DMS153 treated with DMSO at 0.1 percent for 48 hours (cell line): ENCODE data around the gene CLIC1.

Experiments used
- DNase-seq: peaks from one replicate; lab custom pipeline; 2025; ENCODE audit not compliant: unreplicated experiment; lab: John Stamatoyannopoulos, UW

The CLIC1 gene

GRCh38 chr6:31739639-31740396 lies 3.5 kb upstream of the CLIC1 start, which contains the start of gene MSH5:
Gene MSH5 (plus strand): TSS chr6:31740005. CDS start chr6:31740467, 462 bp downstream.
- peak; percentile 97 for DNase-seq

- DNase-seq, result peak; percentile 92
Measured at GRCh38 chr6:31737991-31738979, 2.0 kb upstream of the CLIC1 start.

- DNase-seq, result peak; percentile 80
Measured at GRCh38 chr6:31737315-31737990, 1.1 kb upstream of the CLIC1 start.

GRCh38 chr6:31736768-31737314 lies 511 bp upstream of the CLIC1 start:
- DNase-seq, result no peak

GRCh38 chr6:31734821-31735406 lies 1.4 kb downstream of the CLIC1 start:
- peak; percentile 18 for DNase-seq

- no peak for DNase-seq
Measured at GRCh38 chr6:31734247-31734820, 2.0 kb downstream of the CLIC1 start.

GRCh38 chr6:31733734-31734133 lies 2.6 kb downstream of the CLIC1 start:
- DNase-seq, result no peak

- DNase-seq, result no peak
Measured at GRCh38 chr6:31732029-31732428, 4.3 kb downstream of the CLIC1 start.

- no peak for DNase-seq
Measured at GRCh38 chr6:31730631-31731086, 5.7 kb downstream of the CLIC1 start.

GRCh38 chr6:31729979-31730630 lies 6.2 kb downstream of the CLIC1 start:
- peak; percentile 75 for DNase-seq

- DNase-seq, result peak; percentile 77
Measured at GRCh38 chr6:31729515-31729978, 6.8 kb downstream of the CLIC1 start.

- no peak for DNase-seq
Measured at GRCh38 chr6:31728767-31729514, 7.4 kb downstream of the CLIC1 start, which contains the start of gene DDAH2. Gene DDAH2 (minus strand): TSS chr6:31729299. CDS start chr6:31729161, 138 bp downstream.

- DNase-seq, result no peak
Measured at GRCh38 chr6:31727717-31728671, 8.3 kb downstream of the CLIC1 start.

GRCh38 chr6:31727034-31727716 lies 9.2 kb downstream of the CLIC1 start:
- no peak for DNase-seq

GRCh38 chr6:31725502-31726350 lies 10.6 kb downstream of the CLIC1 start:
- DNase-seq, result no peak
